Islet of Langerhans (tissue), 1 donor: ENCODE results near the gene SEC24C.

Source experiments
- FAIRE-seq: peaks from one replicate; lab custom pipeline; 2011; peaks lifted over from hg19 to GRCh38; lab: Jason Lieb, UNC

SEC24C gene

DNA sequence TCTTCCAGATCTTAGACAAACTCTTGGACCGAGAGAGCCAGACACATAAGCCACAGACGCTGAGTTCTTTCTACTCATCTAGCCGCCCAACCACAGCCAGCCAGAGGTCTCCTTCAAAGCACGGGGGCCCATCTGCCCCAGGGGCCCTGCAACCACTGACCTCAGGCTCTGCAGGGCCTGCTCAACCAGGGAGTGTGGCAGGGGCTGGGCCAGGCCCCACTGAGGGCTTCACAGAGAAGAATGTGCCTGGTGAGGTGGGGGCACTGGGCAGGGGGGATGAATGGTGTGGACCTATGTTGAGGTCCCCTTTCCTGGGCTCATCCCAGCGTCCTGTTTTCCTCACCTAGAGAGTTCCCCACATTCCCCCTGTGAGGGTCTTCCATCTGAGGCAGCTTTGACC, 52.6 kb downstream of the SEC24C start:
- FAIRE-seq = no peak

DNA sequence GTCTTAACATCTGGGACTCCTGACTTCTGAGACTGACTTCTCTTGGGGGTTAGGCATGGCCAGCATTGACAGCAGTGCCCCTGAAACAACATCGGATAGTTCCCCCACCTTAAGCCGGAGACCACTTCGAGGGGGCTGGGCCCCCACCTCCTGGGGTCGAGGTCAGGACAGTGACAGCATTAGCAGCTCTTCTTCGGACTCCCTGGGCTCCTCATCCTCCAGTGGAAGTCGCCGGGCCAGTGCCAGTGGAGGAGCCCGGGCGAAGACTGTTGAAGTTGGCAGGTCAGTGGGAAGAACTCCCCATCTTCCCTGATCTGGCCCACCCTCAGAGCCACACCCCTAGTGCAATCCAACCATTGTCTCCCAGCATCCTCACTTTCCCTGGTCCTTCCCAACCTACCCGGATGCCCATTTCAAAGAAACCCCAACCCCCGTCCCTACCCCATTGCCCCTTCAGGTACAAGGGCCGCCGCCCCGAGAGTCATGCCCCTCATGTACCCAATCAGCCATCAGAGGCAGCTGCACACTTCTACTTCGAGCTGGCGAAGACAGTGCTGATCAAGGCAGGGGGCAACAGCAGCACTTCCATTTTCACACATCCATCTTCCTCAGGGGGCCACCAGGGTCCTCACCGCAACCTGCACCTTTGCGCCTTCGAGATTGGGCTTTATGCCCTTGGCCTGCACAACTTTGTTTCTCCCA, 53.3 kb downstream of the SEC24C start:
- FAIRE-seq = no peak

DNA sequence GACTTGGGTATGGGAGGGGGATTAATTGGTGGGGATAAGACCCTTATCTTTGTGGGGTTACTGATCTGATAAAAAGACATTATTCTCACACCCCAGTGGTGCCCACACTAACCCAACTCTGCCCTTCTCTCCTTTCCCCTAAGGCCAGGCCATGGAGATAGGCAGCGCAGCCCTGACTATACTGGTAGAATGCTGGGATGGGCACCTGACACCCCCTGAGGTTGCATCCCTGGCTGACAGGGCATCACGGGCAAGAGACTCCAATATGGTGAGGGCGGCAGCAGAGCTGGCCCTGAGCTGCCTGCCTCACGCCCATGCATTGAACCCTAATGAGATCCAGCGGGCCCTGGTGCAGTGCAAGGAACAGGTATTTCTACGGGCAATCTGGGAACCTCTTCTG, 53.9 kb downstream of the SEC24C start:
- no peak for FAIRE-seq

DNA sequence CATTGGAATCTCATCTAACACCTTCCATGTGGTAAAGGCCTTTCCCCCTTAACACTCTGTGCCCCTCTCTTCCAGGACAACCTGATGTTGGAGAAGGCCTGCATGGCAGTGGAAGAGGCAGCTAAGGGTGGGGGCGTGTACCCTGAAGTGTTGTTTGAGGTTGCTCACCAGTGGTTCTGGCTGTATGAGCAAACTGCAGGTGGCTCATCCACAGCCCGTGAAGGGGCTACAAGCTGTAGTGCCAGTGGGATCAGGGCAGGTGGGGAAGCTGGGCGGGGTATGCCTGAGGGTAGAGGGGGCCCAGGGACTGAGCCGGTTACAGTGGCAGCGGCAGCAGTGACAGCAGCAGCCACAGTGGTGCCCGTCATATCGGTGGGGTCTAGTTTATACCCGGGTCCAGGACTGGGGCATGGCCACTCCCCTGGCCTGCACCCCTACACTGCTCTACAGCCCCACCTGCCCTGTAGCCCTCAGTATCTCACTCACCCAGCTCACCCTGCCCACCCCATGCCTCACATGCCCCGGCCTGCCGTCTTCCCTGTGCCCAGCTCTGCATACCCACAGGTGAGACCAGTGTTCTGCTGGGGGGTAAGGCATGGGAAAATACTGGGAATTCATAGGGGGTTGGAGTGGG, 54.9 kb downstream of the SEC24C start:
- no peak for FAIRE-seq

DNA sequence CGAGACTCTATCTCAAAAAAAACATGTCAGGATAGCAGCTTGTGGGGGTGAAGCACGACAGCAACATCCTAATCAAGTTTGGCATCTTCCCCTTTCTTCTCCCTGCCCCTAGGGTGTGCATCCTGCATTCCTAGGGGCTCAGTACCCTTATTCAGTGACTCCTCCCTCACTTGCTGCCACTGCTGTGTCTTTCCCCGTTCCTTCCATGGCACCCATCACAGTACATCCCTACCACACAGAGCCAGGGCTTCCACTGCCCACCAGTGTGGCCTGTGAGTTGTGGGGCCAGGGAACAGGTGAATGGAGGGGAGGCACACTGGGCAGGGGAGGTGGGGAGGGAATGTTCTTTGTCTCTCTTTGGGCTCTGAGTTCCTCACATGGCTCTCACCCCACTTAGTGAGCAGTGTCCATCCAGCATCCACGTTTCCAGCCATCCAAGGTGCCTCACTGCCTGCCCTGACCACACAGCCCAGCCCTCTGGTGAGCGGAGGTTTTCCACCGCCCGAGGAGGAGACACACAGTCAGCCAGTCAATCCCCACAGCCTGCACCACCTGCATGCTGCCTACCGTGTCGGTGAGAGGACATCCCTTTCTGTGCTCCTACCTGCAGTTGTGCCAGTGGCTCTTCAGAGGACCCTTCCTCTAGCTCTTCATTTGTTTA, 55.9 kb downstream of the SEC24C start:
- no peak for FAIRE-seq

DNA sequence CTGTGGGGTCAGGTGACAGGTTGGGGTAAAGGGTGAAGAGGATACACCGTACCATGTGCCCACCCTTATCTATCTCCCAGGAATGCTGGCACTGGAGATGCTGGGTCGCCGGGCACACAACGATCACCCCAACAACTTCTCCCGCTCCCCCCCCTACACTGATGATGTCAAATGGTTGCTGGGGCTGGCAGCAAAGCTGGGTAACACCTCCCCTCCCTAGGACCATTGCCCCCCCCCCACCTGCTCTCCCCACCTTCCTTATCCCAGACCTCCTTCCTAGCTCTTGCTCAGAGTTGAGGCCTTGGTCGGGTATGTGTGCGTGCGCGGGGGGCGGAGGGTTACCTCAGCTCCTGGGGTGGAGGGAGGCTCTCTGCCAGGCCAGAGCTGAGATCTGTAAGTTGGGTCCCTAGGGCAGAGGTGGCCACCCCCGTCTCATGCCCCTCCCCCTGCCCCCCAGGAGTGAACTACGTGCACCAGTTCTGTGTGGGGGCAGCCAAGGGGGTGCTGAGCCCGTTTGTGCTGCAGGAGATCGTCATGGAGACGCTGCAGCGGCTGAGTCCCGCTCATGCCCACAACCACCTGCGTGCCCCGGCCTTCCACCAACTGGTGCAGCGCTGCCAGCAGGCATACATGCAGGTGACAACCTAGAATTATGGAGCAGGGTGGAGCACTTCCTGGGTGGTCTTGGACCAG, 56.5 kb downstream of the SEC24C start:
- no peak for FAIRE-seq

DNA sequence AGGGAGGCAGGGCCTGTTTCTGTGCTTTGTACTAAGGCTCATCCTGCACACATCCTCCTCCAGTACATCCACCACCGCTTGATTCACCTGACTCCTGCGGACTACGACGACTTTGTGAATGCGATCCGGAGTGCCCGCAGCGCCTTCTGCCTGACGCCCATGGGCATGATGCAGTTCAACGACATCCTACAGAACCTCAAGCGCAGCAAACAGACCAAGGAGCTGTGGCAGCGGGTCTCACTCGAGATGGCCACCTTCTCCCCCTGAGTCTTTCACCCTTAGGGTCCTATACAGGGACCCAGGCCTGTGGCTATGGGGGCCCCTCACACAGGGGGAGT, 57.0 kb downstream of the SEC24C start:
- no peak for FAIRE-seq

DNA sequence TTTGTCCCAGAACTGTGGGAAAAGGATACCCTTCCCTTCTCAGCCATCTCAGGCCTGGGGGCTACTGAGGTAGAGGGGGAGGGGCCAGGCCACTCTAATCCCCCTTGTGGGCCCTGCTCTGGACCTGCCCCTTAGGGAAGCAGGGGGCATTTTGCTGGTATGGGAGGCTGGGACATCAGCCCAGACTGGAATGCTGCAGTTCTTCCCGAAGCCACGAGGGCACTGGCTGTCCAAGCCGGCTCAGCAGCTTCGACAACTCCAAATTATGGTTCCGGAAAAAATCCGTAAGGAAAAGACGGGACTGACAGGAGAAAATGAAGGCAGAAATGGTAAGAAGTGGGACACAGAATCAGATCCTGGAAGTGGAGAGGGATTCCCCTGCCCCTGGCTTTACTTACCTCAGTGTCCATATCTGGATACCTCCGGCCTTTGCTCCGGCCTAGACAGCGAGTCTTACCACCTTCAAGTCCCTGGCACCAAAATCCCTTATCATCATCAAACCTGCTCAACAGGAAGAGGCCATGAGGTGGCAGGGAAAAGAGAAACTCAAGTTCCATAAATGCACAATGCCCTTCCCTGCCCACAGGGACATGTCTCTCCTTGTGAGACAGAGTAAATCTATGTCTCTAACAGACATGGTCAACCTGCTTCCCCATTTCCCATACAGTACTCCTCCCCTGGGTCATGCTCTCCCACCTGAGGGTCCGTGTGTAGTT, 58.3 kb downstream of the SEC24C start:
- no peak for FAIRE-seq

DNA sequence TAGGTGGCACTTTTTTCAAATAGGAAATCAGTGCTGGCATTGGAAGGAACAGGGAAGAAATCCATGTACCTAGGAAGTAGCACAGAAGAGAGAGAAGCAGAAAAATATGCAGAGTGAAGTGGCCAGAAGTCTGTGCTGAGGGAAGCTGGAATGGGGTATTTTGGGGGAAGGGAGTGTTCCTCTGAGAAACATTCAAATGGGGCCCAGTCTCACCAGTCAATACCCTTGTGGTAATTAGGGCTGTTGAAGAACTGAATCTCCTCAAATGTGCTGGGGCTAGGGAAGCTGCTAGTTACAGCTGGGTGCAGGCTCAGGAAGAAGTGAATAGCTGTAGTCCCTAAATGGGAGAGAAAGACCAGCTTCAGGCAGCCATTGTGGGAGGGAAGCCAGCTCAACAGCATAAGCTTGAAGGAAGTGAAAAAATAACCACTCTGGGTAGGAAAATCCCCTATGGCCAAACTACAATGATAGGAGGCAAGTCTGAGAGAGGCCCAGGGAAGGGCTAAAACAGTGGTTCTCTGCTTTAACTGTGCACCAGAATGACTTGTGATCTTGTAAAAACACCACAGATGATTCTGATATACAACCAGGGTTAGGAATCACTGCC, 59.6 kb downstream of the SEC24C start:
- FAIRE-seq = no peak

DNA sequence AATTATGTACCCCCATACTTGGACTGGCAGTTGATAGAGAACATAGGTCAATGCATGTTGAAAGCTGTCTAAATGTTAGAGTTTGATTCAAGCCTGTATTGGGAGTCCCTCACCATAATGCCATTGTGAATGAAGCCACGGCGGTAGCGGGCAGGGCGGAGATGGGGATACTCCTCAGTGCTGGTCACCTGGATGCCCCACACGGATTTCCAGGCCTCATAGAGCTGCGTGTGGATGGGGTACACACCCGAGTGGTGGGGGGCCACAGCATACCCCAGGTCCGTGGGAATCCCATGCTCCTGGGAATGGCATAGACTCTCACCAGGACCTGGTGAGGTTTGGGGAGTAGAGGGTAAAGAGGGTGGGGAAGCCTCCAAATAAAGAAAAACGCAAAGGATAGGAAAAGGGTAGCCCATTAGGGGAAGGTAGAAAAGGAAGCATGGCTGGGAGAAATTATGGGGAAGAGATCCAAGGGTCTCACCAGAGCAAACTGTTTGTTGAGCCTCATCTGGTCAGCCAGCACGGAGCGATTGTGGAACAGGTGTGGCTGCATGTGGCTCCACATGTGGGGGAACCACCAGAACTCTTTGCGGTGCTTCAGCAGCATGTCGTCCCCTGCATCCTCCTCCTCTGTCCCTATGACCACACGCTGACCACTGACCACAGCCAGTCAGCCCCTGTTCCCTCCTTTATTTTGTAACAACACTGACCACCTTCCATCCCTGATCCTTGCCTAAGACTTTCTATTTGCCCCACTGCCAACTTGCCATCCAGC, 62.2 kb downstream of the SEC24C start:
- FAIRE-seq = no peak

DNA sequence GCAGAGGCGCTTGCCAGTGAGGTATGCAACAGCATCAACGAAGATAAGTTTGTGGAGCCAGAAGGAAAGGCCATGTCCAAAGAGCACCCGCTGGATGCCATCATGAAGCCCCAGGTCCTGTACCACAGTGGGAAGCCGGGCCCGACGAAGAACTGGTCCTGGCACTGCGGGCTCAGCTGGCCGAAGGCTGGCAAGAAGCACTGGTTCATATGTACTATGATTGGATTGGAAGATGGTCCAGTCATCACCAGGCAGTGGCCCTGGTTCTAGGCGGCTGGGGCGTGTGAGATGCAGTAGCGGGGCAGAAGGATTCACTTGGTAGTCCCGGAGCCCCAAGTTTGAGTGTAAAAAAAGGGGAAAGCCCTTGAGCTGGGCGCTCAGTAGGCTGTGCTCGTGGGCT, 63.3 kb downstream of the SEC24C start:
- no peak for FAIRE-seq

DNA sequence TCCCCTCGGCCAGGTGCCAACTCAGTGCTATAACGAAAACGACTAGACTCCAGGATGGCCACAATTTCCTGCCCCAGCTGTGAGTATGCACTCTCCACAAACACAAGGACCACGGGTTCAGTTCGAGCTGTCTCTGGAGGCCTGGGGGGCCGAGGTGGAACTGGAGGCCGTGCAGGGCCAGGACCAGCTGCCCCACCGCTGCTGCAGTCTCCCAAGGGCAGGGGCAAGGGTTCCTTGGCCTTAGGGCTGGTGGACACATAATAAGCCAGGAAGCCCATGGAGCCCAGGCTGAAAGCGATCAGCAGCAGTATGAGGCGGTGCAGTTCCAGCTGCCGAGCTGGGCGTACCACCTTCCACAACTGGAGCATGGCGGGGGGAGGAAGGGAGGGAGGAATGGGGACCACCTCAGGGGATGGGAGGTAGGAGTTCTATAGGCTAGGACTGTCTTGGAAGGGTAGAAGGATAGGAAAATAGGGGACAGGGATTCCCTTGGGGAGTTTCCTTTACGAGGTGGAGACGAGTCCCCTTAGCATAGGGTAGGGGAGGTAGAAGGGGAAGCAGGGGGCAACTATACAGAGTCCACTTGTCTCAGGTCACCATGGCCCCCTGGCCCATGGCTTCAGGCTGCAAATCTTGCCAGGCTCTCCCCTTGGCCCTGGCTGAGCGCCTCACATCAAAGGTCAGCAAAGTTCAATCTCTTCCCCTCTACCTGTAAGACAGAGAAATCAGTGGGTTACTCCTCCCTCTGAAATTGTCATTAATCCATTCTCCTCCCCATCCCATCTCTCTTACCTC, 64.0 kb downstream of the SEC24C start:
- no peak for FAIRE-seq

DNA sequence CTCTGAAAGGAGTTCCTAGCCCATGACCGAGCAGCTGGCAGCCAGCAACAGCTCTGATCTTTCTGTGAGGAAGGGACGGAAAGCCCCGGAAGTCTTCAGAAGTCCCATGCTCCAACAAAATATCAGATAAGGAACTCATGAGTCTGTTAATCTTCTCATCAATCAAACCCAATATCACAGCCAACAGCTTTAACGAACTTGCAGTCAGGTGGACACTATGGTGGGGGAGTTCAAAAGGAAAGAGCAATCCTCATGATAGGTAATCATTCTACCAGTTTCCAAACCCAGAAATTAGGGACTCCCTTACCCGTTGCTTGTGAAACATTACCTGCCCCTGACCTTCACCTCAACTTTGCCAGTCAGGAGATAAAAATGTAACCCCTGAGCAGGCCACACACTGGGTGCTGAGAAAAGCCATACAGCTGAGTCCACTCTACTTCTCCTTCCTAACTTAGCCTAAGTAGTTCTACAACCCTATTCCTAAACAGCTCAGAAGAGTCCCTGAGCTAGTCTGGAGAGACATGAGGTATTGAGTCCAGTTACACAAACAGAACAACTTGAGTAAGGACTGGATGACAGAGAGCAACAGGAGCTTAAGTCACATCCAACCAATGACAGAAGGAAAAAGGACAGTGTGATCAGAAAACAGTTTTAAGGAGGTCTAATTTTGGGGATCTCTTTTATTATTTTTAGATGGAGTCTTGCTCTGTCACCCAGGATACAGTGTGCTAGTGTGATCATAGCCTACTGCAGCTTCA, 65.1 kb downstream of the SEC24C start:
- FAIRE-seq = no peak

DNA sequence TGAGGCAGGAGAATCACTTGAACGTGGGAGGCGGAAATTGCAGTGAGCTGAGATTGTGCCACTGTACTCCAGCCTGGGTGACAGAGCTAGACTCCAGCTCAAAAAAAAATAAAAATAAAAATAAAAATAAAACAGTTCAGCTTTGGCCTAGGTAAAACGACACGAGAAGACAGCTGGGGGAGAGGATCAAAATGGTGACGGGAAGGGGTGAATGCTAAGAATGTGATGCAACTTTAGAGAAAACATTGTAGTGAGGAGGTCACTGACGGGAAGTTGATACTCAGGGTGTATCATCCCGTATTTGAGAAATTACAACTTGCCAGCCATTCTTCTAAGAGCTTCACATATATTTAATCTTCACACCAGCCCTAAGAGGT, 66.2 kb downstream of the SEC24C start:
- FAIRE-seq = no peak

DNA sequence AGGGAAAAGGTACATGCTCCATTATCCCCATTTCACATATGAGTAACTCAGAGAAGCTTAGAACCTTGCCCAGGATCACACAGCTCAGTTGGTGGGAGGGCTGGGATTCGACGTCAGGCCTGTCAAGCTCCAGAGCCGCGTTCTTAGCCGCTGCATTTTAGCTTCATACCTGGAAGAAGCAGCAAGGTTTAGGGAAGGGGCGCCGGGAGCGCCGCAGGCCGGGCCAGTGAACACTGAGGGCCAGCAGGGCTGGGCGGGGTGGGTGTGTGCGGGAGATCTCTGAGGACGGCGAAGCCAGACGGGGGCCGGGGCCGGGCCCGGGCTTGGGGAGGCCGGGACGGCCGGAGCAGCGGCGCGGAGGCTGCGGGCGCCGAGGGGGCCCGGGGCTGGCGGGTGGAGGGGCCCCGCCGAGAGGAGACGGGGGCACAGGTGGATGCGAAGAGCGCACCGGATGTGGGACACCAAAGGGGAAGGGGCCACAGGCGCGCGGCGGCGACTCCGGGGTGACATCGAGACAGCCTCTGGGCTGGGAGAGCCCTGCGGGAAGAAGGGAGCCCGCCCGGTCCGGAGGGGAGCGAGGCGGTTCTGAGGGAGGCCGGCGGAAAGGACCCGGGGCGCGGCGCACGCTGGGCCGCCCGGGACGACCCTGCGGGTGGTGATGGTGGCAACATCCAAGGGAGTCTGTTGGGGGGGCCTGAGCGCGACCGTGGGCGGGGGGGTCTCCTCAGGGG, 66.7 kb downstream of the SEC24C start:
- no peak for FAIRE-seq

DNA sequence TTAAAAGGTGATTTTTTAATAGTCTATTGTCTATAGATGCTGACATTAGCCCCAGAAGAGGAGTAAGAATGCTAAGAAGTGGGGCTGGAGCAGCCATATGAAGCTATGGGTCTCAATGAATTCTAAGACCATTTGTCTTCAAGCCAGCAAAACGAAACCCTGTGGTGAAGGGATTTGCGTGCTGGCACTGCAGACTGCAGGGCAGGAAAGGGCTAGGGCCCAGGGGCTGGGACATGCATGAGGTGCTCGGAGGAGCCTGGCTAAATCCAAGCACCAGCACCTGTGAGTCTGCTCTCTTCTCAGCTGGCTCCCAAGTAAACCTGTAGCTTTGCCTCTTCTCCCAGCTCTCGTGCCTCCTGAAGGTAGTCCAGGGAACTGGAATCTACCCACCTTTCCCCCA, 68.5 kb downstream of the SEC24C start:
- no peak for FAIRE-seq

DNA sequence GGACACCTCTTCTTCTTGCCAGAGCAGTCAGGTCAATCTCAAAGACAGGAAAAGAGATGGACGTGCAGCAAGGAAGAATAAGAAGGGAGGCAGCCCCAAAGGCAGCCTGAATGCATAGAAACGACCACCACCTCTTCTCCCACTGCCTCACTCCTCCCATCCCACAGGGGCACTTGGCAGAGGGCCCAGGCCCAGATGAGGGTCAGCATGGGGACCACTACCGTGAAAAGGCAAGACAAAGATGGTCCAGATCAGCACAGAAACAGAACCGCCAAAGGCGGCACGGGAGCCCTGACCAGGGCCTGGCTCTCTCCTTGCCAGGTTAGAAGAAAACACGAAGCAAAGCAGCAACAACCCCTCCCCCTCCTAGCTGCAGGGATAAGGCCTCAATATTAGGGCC, 69.2 kb downstream of the SEC24C start:
- no peak for FAIRE-seq

DNA sequence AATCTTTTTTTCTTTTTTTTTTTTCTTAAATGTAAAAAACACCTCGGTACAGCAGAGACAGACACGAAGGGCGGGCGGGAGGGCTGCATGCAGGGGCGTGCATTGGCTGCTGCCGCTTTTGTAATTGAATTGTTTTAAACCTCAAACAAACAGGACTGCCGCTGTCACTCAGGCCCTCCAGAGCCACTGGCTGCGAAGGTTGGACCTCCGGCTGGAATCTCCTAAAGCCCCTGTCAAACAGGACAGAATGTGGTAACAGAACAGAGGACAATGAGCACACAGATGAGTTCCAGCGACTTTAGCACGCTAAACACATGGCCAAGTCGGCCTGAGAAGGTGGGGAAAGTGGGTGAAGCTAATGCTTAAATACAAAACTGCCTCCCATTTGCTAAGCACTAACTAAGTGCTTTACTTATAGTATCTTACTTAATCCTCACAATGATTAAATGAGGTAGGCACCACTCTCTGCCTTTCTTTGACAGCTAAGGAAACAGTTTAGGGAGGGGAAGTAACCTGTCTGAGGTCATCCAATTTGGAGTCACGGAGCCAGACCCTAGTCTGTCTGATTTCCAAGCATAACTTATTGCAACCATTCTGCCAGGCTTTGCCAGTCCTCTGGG, 70.2 kb downstream of the SEC24C start:
- FAIRE-seq = no peak
